NCI-H2171 (cell line): ENCODE measurements around the gene AMBN.
A peak's percentile ranks its signal among the peaks of the same experiment; 100 is the strongest.
"Not testable (repeated sequence)": the region's sequence is repeated elsewhere in the genome, so short reads cannot be mapped to it uniquely, and the experiment has no call there.

Experiments used
- DNase-seq: peaks from one replicate; lab custom pipeline; 2025; lab: John Stamatoyannopoulos, UW

Gene AMBN

GRCh38 chr4:70608324-70608723, 16.3 kb downstream of the AMBN start:
- DNase-seq = no peak

GRCh38 chr4:70613306-70614183, 21.5 kb downstream of the AMBN start:
- no peak for DNase-seq

DNA sequence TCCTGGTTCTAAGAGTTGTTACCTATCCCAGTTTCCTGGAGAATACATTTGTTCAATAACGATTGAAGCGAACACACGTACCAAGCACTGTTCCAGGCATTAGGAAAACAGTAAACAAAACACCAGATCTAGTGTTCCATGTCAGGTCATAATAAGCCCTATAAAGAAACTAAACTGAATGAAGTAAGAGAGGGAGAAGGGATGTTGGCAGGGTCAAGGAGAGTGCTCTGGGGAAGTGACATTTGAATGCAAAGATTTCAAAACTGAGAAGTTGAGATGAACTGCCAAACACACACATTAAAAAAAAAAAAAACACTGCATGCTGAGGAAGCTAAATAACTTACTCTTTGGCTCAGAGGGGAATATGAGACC, 22.1 kb downstream of the AMBN start:
- no peak for DNase-seq

DNA sequence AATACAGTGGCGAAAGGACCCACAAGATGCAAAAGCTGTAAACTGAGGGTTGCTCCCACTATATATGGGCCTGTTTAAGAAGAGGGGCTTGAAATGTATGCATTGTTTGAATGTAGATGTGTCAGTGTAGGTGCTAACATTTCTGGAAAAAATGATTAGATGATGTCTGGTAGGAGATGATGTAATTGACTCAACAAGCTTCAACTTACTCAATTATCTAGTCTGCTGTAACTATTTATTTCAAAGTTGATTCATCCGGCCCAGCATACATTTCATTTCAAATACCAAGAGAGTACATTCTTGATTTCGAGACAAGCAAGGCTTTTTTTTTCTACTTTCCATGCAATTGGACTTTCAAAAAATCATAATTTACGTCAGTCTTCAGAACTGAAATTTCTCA, 27.2 kb downstream of the AMBN start:
- no peak for DNase-seq

DNA sequence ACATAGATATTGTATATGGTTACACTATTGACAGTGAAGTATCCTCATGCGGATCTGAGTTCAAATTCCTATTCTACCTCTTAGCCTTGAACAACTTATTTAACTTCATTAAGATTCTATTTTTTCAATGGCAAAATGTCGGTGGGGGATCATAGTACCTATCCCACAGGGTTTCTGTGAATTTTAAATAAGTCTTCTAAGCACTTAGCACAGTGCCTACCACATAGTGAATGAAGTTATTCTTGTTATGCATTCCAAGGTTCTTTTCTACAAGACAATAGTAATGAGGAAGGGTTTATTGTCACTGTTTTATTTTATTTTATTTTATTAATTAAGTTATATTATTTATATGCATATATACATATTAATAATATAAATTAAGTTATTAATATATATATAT, 27.7 kb downstream of the AMBN start:
- no peak for DNase-seq

- DNase-seq = no peak
These were observed 31.3 kb downstream of the AMBN start for GRCh38 chr4:70623323-70623722.

GRCh38 chr4:70624226-70624793, 32.3 kb downstream of the AMBN start:
- no peak for DNase-seq

- DNase-seq = no peak
These were observed 35.6 kb downstream of the AMBN start for GRCh38 chr4:70627620-70628019.

DNA sequence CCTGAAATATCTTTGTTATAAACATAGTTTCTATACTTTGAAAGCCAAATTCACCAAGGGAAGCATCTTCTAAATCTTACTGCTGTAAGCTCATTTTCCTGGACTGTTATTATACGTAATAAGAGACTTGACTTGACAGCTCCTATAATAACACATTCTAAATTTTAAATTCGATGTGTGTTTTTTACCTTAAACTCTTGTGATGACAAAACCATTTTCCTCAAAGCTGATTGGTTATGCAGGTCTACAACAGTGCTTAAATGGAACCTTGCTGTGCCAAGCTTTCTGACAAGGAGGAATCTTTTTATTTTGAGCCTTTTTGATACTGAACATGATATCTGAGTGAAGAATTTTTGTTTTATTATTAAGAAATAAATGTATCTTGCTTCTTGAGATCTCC, 36.4 kb downstream of the AMBN start, which contains the start of gene ENAM:
Gene ENAM (plus strand): TSS at position 301 of the 400 bp plus-strand sequence. CDS start 757 bp downstream, outside the sequence.
- DNase-seq = no peak

DNA sequence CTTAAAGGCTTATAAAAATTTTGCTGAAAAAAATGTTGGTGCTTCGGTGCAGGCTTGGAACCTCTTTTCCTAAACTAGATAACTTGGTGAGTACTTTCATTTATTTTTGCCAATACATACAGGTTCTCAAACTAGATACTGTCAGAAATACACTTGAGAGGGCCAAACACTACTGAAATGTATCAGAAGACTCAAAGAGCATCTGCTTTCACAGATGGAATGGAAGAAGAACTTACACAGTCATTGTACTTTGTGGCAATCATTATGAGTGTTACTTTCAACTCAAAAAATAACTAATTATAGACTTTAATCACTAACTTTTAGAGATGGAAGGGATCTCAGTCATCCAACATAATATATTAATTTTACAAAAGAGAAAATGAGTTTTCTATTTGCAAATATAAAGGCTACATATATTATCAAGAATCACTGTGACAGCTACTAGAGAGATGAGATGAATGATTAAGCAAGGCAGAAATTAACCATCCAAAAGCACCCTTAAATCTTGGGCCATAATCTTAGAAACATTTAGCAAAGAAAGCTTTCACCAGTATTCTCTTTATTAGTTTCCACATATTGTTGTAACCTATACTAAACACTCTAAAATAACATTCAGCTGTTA, 37.5 kb downstream of the AMBN start:
- no peak for DNase-seq

DNA sequence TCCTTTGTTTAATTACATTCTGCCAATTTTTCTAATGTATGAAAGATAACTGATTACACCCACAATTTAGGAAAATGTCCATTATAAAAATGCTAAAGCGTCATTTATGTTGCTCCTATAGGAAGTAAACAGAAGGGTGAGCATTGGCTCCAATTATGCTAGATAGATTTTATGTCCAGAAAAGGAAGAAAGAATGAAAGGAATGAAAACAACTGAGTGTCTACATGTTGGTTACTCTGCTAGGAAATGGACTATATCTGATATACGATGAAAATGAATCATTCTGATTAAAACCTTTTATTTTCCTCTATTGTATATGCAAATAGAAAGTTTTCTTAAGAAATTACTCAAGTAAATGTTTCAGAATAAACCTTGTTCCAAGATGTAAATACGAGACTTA, 38.1 kb downstream of the AMBN start:
- no peak for DNase-seq

DNA sequence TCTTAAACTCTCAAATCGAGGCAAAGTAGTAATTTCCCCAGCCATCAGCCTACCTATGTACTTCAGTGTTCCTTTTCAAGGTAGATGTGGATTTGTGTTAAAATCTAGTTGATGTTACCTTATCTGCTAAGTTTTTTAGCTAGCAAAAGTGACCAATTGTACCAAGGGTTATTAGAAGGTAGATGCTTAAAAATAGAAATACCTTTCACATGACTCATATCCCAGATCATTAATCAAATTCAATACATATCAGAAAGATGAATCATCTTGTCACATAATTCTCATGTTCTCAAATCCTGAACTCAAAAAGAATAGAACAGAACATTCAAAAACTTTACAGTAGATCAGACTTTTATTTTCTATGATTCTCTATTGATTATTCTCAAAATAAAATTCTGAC, 40.0 kb downstream of the AMBN start:
- DNase-seq = no peak

DNA sequence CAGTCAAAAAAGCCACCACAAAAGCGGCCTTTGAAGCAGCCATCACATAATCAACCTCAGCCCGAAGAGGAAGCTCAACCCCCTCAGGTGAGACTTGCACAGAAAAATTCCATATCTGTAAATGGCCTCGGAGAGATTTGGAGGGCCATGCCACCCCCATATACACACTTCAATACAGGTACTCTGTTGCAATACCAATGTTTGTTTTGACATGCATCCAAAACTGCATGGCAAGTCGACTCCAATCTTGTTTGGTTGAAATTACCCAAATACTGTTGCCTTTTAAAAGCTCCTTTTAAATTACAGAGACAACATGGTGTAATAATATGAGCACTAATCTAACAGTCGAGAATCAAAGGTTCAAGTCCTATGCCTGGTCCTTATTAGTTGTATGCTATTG, 42.4 kb downstream of the AMBN start:
- DNase-seq = no peak

DNA sequence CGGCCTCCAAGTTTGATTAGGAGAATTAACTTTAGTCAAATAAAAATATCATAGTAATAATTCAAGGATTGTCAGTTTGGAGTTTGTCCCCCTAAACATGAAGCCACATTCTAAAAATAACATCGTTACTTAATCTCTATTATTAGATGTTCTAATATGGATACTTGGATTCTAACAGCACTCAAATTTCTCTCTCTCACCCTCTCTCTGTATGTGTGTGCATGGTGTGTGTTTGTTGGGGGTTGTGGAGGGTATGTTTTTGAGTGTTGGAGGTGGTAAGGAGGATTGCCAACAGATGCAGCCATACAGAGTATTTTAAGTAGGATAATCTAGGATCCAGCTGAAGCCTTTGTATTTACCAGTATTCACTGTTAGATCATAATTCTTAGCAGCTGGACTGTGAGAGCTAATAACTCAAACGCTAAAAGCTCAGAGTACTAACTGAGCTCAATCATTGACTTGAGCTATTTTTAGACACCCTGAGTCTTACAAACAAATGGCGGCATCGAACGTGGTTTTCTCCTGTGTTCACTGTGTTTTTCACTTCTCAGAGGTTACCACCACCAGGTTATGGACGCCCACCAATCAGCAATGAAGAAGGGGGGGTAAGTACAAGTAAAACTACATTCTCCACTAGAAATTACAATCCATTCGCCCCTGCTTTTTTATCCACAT, 45.3 kb downstream of the AMBN start:
- peak; percentile 23 for DNase-seq

GRCh38 chr4:70640192-70640591, 48.1 kb downstream of the AMBN start:
- no peak for DNase-seq

DNA sequence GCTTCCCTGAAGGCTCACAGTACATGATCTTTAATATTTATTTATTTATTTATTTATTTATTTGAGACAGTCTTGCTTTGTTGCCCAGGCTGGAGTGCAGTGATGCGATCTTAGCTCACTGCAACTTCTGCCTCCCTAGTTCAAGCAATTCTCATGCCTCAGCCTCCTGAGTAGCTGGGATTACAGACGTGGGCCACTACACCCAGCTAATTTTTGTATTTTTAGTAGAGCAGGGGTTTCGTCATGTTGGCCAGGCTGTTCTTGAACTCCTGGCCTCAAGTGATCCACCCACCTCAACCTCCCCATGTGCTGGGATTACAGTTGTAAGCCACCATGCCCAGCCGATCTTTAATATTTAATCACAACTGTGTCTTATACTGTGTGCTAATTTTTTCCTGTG, 58.7 kb downstream of the AMBN start:
- DNase-seq = not testable (repeated sequence)

GRCh38 chr4:70651864-70652506, 59.9 kb downstream of the AMBN start:
- peak; percentile 2 for DNase-seq

GRCh38 chr4:70654605-70655011, 62.6 kb downstream of the AMBN start:
- no peak for DNase-seq
